Calu3 (cell line): ENCODE measurements around the gene SF3B6. TPM values are rescaled to one million over a fixed set of nuclear protein-coding genes. Genes with fewer than 3 reads are reported as not detected.
"Not testable (repeated sequence)": the region's sequence is repeated elsewhere in the genome, so short reads cannot be mapped to it uniquely, and the experiment has no call there.

Source experiments
- BruUV-seq: library from RNA; stranded (reverse); fragments of 400-500 nt; replicated peaks from 2 replicates; lab custom pipeline; 2021; lab: Mats Ljungman, UMichigan
- CTCF ChIA-PET: fragments of 300-600 bp; sonication (Branson Sonifier 250); formaldehyde crosslinking; loops from one replicate; lab custom pipeline; 2022; ENCODE audit warnings: antibody characterized with exemption; lab: Charles Lee
- DNase-seq: peaks from one replicate; pipeline ENCODE4 v3.0.0; 2022
- H3K27ac Mint-ChIP-seq: one replicate; pipeline ENCODE4 v1.8.0; 2022; ENCODE audit warnings: mixed read lengths; ENCODE audit not compliant: unreplicated experiment
- H3K27me3 Mint-ChIP-seq: one replicate; pipeline ENCODE4 v1.8.0; 2022; ENCODE audit warnings: mixed read lengths; ENCODE audit not compliant: unreplicated experiment
- H3K36me3 Mint-ChIP-seq: one replicate; pipeline ENCODE4 v1.8.0; 2022; ENCODE audit warnings: mild to moderate bottlenecking, moderate library complexity, mixed read lengths; ENCODE audit not compliant: insufficient read depth, unreplicated experiment
- H3K4me1 Mint-ChIP-seq: one replicate; pipeline ENCODE4 v1.8.0; 2022; ENCODE audit warnings: mild to moderate bottlenecking, low read depth, mixed read lengths; ENCODE audit not compliant: unreplicated experiment
- H3K4me3 Mint-ChIP-seq: one replicate; pipeline ENCODE4 v1.8.0; 2022; ENCODE audit warnings: mild to moderate bottlenecking, low read depth, moderate library complexity, mixed read lengths; ENCODE audit not compliant: unreplicated experiment
- H3K9me3 Mint-ChIP-seq: one replicate; pipeline ENCODE4 v1.8.0; 2022; ENCODE audit warnings: low read depth, mixed read lengths; ENCODE audit not compliant: unreplicated experiment
- intact Hi-C: fragments of 100-400 bp; cut with micrococcal nuclease; formaldehyde crosslinking; loops from one replicate; pipeline ENCODE4 v1.10.0; 2022; ENCODE audit not compliant: unreplicated experiment
- total RNA-seq: library from RNA; stranded (reverse); gene quantifications from 2 replicates; pipeline ENCODE4 v1.2.3, GENCODE V29; 2022
- TF ChIP-seq, protein P1 (sequence below): fragments of 200-600 bp; IDR thresholded peaks from one replicate; pipeline ENCODE4 v1.8.0; 2022; ENCODE audit warnings: antibody characterized with exemption; ENCODE audit not compliant: unreplicated experiment

SF3B6 gene
- total RNA-seq, 1 experiment from 2014 or later: 112 TPM

- CTCF ChIA-PET: interaction anchor here (0.8 to 1.8 kb wide), 3 partner anchors 14 to 222 kb away, joined by 3 to 13 read pairs (median 11); partner anchors contain the start of gene ATAD2B
- no TSS peak for BruUV-seq
- Mint-ChIP-seq H3K4me3 (peak overlapping the region; percentile 88), H3K27ac (no peak overlapping the region), H3K9me3 (no peaks in the 10 kb centered on the region), H3K27me3 (no peaks in the 10 kb centered on the region), H3K36me3 (peaks cover 34% of the 10 kb centered on the region), H3K4me1 (peaks cover 9% of the 10 kb centered on the region)
- DNase-seq: no peak
- intact Hi-C loops: loop anchor here (2.0 kb wide), 1 partner anchor 30 kb away; the partner anchor contains the start of gene SF3B6
- TF ChIP-seq, protein P1, sequence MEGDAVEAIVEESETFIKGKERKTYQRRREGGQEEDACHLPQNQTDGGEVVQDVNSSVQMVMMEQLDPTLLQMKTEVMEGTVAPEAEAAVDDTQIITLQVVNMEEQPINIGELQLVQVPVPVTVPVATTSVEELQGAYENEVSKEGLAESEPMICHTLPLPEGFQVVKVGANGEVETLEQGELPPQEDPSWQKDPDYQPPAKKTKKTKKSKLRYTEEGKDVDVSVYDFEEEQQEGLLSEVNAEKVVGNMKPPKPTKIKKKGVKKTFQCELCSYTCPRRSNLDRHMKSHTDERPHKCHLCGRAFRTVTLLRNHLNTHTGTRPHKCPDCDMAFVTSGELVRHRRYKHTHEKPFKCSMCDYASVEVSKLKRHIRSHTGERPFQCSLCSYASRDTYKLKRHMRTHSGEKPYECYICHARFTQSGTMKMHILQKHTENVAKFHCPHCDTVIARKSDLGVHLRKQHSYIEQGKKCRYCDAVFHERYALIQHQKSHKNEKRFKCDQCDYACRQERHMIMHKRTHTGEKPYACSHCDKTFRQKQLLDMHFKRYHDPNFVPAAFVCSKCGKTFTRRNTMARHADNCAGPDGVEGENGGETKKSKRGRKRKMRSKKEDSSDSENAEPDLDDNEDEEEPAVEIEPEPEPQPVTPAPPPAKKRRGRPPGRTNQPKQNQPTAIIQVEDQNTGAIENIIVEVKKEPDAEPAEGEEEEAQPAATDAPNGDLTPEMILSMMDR: no peak
These were observed 29.6 kb downstream of the SF3B6 start for GRCh38 chr2:24046599-24046929.

GRCh38 chr2:24045511-24046508 is 30.3 kb downstream of the SF3B6 start:
- Mint-ChIP-seq H3K4me1 (peaks cover 9% of the 10 kb centered on the region), H3K36me3 (peaks cover 34% of the 10 kb centered on the region), H3K9me3 (no peaks in the 10 kb centered on the region), H3K27me3 (no peaks in the 10 kb centered on the region), H3K27ac (no peak overlapping the region), H3K4me3 (peak overlapping the region; percentile 88)
- BruUV-seq: no TSS peak
- intact Hi-C loops: loop anchor here (2.0 kb wide), 1 partner anchor 31 kb away; the partner anchor contains the start of gene SF3B6
- no peak for DNase-seq
- TF ChIP-seq, protein P1: no peak
- CTCF ChIA-PET: interaction anchor here (0.6 to 0.7 kb wide), 3 partner anchors 9 to 1402 kb away, joined by 3 to 6 read pairs (median 4); no protein-coding TSS in a partner anchor

DNA sequence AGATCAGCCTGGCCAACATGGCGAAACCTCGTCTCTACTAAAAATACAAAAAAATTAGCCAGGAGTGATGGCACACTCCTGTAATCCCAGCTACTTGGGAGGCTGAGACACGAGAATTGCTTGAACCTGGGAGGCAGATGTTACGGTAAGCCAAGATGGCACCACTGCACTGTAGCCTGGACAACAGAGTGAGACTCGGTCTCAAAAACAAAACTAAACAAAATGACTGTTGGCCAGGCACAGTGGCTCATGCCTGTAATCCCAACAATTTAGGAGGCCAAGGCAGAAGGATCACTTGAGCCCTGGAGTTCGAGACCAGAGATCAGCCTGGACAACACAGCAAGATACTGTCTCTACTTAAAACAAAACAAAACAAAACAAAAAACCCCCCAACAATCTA is 33.0 kb downstream of the SF3B6 start:
- H3K27me3 Mint-ChIP-seq, H3K4me3 Mint-ChIP-seq, H3K4me1 Mint-ChIP-seq, DNase-seq, H3K9me3 Mint-ChIP-seq, BruUV-seq, intact Hi-C loops, H3K27ac Mint-ChIP-seq: not testable (repeated sequence)
- peaks cover 17% of the 10 kb centered on the region for H3K36me3 Mint-ChIP-seq
- CTCF ChIA-PET: interaction anchor here (0.6 kb wide), 1 partner anchor 103 kb away, joined by 9 read pairs; no protein-coding TSS in a partner anchor

- Mint-ChIP-seq H3K36me3 (peaks cover 5% of the 10 kb centered on the region), H3K4me1 (peaks cover 9% of the 10 kb centered on the region), H3K9me3 (no peaks in the 10 kb centered on the region), H3K4me3 (no peak overlapping the region), H3K27ac (no peak overlapping the region), H3K27me3 (no peaks in the 10 kb centered on the region)
- CTCF ChIA-PET: no interaction called here
- DNase-seq: no peak
- intact Hi-C loops: no loop called here
- TF ChIP-seq, protein P1: no peak
- no TSS peak for BruUV-seq
These were observed 35.6 kb downstream of the SF3B6 start for GRCh38 chr2:24040511-24040910.
